NCI-H345 treated with DMSO at 0.1 percent for 48 hours (cell line): Measurements from ENCODE around the gene GRAP.

Experiments
- DNase-seq: peaks from one replicate; lab custom pipeline; 2025; ENCODE audit not compliant: unreplicated experiment; lab: John Stamatoyannopoulos, UW

The GRAP gene

DNA sequence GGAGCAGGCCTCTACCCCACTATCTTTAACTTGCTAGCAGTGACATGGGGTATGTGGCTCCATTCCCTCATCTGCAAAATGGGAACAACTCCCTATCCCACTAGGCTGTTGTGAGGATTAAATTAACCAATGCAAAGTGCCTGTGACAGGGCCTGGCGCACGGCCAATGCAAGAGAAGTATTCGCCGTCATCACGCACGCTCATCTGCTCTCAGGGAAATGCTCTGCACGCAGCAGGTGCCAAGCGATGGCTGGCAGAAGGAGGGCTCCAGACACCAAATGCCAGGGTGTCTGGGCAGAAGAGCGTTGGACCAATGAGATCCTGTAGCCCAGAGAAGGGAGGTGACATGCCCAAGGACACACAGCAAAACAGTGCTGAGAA lies 59.5 kb downstream of the GRAP start:
- peak; percentile 45 for DNase-seq

DNA sequence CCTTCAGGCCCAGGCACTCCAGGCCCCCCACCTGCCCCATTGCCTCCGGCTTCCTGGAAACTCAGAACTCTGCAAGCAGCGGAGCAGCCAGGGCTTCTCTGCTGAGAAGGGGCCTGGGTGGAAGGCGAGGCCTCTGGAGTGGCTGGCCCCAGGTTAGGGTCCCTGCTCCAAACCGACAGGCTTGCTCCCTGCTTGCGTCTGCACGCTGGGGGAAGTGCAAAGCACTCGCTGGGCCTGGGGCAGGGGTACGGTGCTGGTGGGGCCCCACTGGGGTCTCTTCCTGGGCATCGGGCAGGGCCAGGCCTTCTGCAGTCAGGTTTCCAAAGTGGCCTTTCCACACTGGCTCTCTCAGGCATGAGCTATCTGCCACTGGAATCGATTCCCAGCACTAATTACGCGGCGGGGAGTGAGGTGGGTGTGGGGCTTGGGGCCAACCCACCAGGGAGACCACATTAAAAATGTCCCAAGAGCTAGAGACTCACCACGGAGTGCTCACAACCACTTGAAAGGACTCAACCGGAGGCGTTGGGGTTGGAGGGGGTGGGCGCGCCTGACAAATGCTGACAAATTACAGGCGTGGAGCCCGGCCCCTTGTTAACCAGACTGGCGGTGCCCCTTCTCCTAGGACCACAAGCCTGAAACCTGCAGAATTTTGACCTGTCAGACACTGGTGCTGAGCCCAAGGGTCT lies 60.1 kb downstream of the GRAP start:
- no peak for DNase-seq

DNA sequence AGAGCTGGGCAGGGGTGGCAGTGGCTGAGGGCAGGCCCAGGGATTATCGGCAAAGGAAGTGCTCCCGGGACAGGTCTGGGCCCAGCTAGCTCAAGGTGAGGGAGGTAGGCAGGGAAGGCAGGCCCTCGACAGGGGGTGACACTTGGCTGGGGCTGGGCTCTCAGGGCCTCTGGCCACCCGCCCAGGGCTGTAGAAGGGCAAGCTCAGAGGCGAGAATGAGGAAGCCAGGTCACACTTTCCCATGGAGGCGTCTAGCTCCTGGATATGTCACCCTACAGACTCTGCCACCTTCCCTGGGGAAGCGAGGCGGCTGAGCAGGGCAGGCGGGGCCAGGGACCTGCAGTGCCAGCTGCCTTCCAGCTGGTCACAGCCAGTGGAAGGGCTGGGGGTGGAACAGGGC lies 61.3 kb downstream of the GRAP start:
- no peak for DNase-seq

- no peak for DNase-seq
Observed at GRCh38 chr17:18984273-18985114, 62.3 kb downstream of the GRAP start.

DNA sequence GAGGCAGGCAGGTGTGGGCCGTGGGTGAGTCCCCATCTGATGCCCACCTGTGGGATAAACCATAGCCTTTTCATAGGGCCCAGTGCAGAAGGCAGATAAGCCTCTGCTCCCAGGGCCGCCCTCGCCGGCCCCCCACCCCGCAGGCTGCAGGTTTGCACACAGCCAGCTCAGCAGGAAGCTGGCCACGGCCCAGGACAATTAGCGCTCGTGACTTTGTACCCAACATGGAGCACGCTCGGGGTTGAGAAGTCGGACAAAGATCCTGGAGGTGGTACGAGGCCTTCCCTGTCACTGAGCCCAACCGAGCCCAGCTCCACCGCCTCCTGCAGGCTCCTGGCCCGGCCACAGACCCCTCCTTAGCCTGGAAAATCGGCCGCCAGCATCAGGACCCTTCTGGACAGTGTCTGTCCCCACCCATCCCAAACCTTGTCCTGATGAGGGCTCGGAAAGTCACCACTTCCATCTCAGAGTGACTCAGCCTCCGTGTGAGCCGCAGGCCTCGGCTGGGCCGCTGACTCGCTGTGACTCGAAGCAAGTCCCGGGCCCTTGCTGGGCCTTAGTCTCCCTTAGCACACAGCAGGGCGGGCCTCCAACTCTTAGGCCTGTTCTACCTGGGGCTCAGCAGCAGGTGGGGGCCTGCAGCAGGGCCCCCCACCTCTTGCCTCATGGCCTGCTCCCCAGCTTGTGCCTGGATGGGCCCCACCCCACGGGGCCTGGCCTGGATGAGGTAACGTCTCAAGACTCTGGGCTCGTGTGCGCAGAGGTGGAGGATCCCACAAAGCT lies 64.9 kb downstream of the GRAP start:
- DNase-seq: peak; percentile 52

GRCh38 chr17:18981335-18981641 lies 65.5 kb downstream of the GRAP start:
- DNase-seq: no peak

- no peak for DNase-seq
Observed at GRCh38 chr17:18980682-18981334, 65.9 kb downstream of the GRAP start.

DNA sequence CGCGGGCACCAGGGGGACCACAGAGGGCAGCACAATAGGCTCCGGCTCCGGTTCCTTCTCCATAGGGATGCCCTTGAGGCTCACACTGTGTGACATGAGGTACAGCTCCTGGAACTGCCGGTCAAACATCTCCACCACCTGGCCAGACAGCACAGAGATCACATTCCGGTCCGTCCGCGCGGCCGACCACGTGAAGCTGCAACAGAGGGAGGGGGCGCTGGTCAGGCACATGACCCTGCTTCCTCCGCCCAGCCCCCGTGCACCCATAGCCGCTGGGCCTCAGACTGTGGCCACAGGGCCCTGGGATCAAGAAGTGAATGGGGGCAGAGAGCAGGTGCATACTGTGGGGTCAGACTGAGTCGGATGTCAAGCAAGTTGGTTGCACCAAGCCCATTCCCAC lies 68.1 kb downstream of the GRAP start:
- DNase-seq: no peak

DNA sequence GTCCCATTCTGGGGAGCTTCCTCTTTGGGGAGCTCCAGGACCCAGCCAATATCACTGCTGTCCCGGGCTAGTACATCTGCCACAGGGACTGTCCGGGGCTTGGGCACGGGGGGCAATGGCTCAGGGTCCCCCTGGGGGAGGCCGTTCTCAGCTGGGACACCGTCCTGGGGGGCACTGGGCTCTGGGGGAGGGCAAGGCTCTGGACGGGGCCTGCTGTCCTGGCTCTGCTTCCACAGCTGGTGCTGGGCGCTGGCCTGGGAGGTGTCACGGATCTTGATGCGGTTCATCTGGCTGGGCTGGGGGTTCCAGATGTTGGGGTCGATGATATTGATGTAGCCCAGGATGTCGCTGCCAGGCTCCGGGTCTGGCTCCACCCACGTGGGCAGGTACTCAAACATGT lies 68.7 kb downstream of the GRAP start:
- DNase-seq: no peak

DNA sequence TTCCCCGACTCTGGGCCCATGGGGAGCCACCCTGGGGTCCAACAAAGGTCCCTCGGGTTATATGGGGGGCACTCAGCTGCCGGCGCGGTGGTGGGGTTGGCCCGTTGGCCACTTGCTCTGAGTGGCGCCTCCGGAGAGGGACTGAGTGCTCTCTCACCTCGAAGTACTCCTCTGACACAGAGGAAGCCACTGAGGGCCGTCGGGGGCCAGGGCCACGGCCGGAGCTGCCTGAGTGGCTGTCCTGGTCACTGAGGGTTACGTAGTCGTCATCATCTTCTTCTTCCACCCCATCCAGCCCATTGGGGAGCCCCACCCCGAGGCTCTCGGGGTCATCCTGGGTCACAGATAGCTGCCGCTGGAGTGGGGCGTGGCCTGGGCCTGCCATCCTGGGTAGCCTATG lies 69.1 kb downstream of the GRAP start:
- no peak for DNase-seq

- DNase-seq: no peak
Observed at GRCh38 chr17:18977021-18977420, 69.7 kb downstream of the GRAP start.

DNA sequence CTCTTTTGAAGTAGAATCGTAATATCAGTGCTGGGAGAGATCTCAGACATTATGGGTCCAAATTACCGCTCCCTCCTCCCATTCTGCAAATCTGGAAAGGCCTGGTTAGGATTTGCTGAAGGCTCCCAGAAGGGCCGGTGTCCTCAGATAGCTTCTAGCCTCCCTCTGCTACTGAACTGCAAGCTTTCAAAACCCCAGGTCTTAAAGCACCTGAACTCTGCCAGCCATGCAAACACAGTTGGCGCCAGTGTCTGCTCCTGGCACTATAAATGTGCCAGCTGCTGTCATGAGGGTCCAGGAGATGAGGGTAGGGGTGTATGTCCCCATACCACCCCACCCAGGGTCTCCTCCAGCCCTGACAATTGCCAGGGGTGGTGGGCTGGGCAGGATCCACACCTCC lies 70.6 kb downstream of the GRAP start:
- no peak for DNase-seq

DNA sequence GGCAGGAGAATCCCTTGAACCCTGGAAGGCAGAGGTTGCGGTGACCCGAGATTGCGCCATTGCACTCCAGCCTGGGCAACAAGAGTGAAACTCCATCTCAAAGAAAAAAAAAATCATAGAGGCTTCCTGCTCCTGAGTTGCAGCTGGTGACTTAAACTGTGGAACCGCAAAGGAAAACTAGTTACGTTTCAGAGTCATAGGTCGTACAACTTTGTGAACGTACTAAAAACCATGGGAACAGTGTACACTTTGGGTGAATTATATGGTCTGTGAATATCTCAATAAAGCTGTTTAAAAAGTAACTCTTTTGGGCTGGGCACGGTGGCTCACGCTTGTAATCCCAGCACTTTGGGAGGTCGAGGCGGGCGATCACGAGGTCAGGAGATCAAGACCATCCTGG lies 71.2 kb downstream of the GRAP start:
- DNase-seq: no peak

GRCh38 chr17:18974407-18975149 lies 72.2 kb downstream of the GRAP start:
- no peak for DNase-seq

DNA sequence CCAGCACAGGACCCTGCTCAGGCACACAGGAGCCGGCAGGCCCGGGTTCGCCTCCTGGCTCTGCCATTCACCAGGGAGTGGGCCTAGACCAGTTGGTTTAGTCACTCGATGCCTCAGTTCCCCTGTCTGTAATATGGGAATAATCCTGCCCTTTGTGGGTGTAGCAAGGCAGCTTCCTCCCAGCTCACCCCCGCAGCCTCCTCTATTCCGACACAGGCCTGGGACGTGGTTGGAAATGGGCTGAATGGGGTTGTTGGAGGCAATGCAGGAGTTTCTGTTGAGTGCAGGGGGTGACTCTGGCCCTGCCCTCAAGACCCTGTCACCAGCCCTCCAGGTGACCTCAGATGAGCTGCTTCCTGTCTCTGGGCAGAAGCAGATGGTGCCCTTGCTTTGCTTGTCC lies 75.0 kb downstream of the GRAP start:
- DNase-seq: no peak
